Neural cell (in vitro differentiated cells): ENCODE measurements around the gene ACVRL1.

Source experiments
- CTCF ChIP-seq: fragments of 450-650 bp; IDR thresholded peaks from 2 replicates; pipeline ENCODE4 v1.5.1; 2014; ENCODE audit warnings: antibody characterized with exemption, mild to moderate bottlenecking, moderate library complexity; ENCODE audit not compliant: poor library complexity, severe bottlenecking
- EP300 ChIP-seq: fragments of 450-650 bp; conservative IDR thresholded peaks from 2 replicates; pipeline ENCODE4 v1.6.1; 2014; ENCODE audit warnings: antibody characterized with exemption, mild to moderate bottlenecking, moderate library complexity; ENCODE audit not compliant: poor library complexity, severe bottlenecking
- MXI1 ChIP-seq: fragments of 450-650 bp; conservative IDR thresholded peaks from 2 replicates; pipeline ENCODE4 v1.6.1; 2014; ENCODE audit warnings: antibody characterized with exemption, mild to moderate bottlenecking; ENCODE audit not compliant: poor library complexity, severe bottlenecking
- POLR2AphosphoS5 ChIP-seq: IDR thresholded peaks from 2 replicates; pipeline ENCODE4 v1.6.1; 2012
- RAD21 ChIP-seq: fragments of 450-650 bp; conservative IDR thresholded peaks from 2 replicates; pipeline ENCODE4 v1.6.1; 2014; ENCODE audit warnings: antibody characterized with exemption, mild to moderate bottlenecking, moderate library complexity
- REST ChIP-seq: IDR thresholded peaks from 2 replicates; pipeline ENCODE4 v1.6.1; 2012; ENCODE audit warnings: borderline replicate concordance
- TAF1 ChIP-seq: IDR thresholded peaks from 2 replicates; pipeline ENCODE4 v1.6.1; 2012; ENCODE audit warnings: low read depth

- no peak for TF ChIP-seq CTCF
- no peak for TF ChIP-seq MXI1
- TF ChIP-seq POLR2AphosphoS5 = no peak
- TF ChIP-seq REST = no peak
- no peak for TF ChIP-seq RAD21
- no peak for TF ChIP-seq EP300
- no peak for TF ChIP-seq TAF1
Observed at GRCh38 chr12:51915951-51916350, 8.6 kb downstream of the ACVRL1 start.
